Measurements from ENCODE around the gene FGGY.
"Not testable (repeated sequence)": the region's sequence is repeated elsewhere in the genome, so short reads cannot be mapped to it uniquely, and the experiment has no call there.

FGGY gene

DNA sequence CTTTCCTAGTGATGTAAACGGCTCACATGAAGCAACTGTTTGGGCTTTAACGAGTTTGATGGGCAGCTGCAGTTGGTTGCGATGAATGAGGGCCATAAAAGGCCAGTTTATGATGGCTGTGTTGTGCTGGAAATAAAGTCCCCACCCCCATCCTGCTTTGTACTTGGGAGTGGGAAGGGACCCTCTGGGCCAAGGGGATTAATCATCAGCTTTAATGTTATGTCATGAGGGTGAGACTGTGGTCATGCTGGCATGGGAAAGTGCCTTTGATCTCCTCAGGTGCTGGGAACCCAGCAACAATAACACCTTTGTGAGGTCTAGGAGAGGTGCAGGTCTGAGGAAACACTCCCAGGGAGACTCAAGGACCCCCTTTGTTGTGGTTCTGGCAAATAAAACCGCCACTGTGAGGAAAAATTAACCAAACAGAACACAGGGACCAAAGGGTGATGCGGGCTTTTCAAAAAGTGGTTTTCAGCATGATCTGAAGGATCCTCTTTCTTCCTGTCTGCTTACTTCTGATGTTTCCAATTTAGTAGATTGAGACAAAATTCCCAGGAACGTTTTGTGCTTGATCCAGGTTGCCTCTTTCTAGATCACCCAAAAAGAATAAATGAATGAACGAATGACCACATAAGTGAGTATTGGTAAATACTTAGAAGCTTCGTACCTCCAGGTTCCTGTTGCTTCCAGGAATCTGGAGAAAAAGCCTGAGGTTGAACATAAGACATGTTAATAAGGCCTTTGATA lies 260.1 kb downstream of the FGGY start:
- DNase-seq, result no peak

DNA sequence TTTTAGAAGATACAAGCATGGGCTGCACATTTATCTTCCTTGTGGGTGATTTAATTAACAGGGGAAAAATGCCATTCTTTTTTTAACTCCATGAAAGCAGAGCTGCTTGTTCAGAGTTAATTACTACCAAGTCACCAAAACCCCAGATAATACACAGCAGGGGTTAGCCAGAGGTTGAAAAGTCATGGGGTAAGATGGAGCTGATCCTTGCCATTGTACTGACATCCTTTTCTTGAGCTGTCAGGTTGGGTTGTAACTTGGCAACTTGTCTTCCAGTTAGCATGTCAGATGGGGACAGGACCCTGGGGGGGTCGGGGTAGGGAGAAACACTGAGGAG lies 260.6 kb downstream of the FGGY start:
- DNase-seq, result no peak

DNA sequence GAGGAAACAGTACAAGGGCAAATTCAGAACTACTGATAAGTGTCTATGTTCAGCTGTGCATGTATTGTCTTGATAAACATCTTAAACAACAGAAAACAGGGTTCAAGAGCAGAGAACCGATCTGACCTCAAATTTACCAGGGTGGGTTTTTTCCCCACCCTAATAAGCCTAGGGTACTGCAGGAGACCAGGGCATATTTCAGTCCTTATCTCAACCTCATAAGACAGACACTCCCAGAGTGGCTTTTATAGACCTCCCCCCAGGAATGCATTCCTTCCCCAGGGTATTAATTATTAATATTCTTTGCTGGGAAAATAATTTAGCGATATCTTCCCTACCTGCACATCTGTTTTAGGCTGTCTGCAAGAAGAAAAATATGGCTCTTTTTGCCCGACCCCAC lies 261.7 kb downstream of the FGGY start:
- not testable (repeated sequence) for DNase-seq

DNA sequence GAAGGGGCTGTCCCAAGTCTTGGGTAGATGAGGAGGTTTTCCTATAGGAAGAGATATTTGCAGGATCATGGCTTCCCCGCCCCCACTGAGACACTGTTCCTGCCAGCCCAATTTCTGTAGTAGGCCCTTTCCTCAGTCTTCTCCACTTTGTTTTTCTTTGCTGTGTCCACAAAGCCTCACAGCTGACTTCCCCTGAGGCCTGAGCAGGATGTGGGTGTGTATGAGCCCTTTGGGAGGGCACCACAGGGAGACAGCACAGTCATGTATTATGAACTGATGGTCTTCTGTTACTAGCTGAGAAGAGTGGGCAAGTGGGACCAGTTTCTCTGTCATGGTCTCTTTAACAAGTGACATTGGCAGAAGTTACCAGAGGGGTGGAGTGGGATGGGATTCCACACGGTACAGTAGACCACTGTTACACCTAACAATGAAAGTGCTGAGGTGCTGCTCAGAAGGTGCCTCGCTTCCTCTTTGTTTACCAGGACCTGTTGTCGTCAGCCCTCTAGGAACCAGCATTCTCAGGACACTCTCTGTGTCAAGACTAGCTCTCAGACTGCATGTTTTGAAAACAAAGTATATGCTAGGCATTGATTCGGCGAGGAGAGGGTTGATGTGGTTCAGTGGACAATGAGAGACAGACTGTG lies 264.0 kb downstream of the FGGY start:
- no peak for DNase-seq

DNA sequence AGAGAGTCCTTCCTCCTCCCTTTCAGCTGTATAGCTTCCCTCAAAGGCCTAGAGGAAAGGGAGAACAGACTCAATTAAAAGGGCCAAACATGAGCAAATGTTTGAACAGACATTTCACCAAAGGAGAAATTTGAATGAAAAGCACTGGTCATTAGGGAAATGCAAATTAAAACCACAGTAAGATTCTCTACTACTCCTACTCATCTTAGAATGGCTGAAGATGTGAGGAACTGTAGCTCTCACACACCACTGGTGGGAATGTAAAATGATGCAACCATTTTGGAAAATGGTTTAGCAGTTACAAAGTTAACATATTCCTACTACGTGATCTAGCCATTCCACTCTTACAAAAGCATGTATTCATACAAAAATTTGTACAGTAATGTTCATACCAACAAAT lies 264.9 kb downstream of the FGGY start:
- no peak for DNase-seq

DNA sequence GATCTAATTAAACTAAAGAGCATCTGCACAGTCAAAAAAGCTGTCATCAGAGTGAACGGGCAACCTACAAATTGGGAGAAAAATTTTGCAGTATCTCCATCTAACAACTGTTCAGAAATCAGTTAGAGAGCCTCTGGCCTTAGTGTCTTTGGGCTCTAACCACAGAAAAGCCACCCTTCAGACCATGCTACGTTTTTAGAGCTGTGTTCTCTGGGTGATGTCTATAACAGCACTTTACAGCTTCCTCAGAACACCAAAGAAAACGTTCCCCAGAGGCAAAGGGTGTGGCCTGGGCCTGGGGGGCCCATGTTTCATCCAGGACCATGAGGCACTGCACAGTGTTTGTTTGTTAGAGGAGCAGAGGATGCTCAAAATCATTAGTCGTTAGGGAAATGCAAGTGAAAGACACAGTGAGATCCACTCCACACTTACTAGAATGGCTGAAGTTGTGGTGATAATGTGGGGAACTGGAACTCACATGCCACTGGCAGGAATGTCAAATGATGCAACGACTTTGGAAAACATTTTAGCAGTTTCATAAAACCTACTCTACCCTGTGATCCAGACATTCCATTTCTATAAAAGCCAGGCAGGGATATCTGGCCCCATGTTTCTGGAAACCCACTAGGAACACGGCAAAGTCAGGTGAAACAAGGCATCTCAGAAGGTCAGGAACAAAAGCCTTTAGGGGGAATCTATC lies 267.4 kb downstream of the FGGY start:
- no peak for DNase-seq

DNA sequence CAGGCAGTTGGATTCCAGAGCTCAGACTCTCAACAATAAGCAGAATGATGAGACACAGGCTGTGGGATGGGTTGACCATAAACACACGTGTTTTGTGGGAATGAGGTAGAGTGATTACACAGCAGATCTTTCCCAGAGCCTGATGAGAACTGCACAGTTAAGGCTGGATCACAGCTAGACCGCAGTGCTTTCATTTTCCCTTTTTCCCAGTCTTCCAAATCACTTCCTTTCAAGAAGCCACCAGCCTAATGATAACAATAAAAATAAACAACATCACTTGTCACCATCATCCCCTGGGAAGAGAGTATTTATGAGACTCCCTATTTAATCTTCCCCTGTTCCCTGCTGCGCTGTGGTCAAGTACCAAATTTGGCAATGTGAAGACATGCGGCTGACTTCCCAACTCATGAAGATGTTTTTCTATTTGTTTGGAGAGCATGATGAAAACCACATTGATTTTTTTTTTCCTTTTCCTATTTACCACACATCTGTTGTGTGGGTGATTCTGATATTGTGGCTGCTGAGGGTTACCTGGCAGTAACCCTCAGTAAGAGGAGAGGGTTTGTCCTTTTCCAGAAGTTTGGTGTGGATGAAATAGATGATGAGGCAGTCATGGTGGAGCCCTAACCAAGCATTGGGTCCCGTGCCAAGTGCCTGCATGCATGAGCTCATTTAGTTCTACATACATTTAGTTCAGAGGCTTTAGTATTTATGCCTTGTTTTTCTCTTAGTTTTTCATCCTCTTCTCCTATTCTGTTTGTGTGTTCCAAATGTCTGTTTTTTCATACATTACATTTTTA lies 268.9 kb downstream of the FGGY start:
- no peak for DNase-seq

DNA sequence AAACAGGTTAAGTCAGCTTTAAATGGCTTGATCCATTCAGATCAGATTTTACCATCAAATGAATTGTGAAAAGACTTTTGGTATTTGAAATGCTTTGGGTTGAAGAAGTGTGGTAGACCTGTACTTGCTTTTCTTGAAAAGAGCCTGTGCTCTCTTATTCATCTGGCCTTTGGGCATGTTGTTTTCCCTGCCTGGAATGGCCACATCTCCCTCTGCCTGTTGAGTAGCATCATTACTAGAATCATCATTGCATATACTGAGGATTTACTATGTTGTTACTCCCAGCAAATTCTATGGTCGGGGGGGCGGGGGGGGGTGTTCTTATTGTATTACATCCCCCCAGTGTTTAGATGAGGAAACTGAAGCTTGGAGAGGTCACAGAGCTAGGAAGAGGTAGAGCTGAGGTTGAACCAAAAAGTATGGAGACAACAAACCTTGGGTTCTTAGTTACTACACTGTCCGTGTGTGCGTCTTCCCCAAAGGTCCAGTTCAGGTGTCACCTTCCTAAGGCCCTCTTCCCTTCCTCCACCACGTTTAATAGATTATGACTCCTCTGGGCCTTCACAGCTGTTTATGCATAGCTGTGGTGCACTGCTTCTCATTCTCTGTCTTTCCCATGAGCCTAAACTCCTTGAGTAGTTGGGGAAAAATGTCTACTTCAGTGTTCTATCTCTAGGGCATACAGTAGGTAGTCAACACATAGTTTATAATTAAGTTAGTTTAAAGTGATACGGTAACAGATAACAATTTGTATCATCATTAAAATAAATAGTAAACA lies 271.5 kb downstream of the FGGY start:
- DNase-seq, result no peak

DNA sequence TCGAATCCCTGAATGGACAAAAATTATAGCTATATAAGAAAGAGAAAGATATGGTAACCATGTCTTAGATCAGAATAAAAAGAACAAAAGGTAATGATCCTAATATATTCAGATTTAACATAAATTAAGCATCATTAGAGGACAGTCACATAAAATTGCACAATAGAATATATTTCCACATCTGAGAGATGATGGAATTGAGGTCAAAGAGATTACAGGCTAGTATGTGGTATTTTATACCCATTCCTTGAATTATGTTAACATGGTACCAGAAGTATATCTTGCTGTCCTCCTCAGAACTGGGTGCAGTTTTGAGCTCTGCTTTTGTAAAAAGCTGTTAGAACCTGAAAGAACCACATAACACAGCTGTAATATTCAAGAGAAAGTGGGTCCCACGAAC lies 272.3 kb downstream of the FGGY start:
- DNase-seq, result no peak

DNA sequence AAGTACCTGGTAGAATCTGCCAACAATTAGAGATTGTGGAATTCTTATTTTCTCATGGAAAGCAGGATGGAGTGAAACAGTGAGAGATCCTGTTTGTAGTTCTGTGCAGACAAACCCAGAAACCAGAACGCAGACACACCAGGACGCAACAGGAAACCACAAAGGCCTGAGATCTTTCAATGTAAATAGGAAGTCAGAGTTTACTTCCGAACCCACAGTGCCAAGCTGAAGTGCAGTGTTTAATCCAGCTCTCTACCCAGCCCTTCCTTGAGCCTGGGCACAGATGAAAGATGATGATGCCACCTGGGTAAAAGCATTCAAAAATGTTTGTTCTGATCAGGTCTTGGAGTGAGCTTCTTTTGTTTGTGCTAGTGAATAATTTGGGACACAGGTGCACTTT lies 273.6 kb downstream of the FGGY start:
- no peak for DNase-seq

DNA sequence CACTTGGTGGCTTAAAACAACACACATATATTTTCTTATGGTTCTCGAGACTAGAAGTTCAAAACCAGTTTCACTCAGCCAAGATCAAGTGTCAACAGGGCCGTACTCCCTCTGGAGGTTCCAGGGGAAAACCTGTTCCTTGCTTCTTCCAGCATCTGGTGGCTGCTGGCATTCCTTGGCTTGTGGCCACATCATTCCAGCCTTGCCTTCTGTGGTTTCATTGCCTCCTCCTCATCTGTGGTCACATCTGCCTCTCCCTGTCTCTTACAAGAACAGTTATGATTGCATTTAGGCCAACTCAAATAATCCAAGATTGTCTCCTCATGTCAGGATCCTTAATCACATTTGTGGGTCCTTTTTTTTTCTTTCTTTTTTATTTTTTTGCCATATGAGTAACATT lies 277.2 kb downstream of the FGGY start:
- DNase-seq, result no peak

DNA sequence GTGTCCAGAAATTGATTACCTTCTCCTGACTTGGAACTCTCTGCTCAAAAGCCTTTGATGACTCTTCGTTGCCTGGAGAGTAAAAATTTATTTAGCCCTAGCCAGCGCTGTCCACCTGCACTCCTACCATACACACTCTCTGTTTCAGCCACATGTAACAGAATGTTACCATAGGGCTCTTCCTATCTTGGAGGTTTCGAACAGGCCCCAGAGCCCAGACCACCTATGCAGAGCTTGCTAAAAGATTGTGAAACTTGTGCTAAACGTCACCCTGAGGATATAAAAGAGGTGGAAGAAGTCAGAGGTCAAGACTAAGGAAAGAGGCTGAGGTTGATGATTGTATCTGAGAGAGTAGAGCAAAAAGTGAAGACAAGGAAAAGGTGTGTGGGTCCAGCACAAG lies 280.9 kb downstream of the FGGY start:
- no peak for DNase-seq

DNA sequence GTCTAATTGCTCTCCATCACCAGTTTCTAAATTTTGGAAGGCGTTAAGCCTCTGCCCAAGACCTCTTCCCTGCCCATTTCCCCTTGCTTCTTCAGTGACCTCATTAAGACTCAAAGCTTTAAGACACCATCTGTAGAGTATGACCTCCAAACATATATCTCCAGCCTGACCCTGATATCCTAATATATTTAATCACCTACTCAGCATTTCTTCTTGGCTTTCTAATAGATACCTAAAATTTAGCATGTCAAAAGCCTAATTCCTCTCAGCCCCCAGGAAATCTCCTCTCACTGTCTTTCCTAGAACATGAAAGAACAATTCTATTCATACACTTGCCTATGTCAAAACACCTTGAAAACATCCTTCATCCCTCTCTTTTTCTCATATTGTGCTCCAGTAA lies 282.3 kb downstream of the FGGY start:
- DNase-seq, result no peak

DNA sequence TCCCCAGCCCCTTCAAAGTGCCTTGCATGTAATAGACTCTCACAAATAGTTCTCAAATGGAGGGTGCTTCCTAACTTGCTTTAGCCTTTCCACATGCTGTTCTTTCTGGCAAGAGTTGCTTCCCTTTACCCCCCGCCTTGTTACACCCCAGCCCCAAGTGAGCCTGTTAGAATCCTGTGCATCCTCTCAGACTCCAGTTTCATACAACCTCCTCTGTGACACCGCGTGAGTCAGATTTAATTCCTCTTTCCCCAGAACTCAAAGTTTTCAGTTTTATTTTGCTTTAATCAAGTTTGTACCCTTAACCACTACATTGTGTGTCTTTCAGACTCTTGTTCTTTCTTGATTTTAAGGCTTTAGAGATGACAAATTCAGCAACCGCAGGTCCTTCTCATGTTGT lies 283.4 kb downstream of the FGGY start:
- no peak for DNase-seq

DNA sequence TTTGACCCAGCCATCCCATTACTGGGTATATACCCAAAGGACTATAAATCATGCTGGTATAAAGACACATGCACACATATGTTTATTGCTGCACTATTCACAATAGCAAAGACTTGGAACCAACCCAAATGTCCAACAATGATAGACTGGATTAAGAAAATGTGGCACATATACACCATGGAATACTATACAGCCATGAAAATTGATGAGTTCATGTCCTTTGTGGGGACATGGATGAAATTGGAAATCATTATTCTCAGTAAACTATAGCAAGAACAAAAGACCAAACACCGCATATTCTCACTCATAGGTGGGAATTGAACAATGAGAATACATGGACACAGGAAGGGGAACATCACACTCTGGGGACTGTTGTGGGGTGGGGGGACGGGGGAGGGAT lies 295.5 kb downstream of the FGGY start:
- DNase-seq, result not testable (repeated sequence)

DNA sequence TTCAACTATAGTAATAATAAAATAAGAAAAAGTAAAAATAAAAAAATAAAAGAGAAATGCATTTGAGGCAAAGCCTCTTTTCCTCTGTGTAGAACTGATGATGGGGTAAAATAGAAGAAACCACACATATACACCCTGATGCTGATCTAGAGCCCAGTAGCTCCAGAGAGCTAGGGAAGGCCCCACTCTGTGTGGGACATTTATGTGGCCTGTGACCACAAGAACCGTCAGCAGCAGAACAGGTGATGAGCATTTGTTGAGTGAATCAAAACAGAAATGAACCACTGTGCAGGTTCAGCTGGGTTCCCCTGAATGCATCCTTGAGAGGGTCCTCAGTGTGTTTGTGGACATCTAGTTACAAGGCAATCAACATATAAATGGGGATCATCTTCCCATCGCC lies 296.0 kb downstream of the FGGY start:
- DNase-seq, result no peak

DNA sequence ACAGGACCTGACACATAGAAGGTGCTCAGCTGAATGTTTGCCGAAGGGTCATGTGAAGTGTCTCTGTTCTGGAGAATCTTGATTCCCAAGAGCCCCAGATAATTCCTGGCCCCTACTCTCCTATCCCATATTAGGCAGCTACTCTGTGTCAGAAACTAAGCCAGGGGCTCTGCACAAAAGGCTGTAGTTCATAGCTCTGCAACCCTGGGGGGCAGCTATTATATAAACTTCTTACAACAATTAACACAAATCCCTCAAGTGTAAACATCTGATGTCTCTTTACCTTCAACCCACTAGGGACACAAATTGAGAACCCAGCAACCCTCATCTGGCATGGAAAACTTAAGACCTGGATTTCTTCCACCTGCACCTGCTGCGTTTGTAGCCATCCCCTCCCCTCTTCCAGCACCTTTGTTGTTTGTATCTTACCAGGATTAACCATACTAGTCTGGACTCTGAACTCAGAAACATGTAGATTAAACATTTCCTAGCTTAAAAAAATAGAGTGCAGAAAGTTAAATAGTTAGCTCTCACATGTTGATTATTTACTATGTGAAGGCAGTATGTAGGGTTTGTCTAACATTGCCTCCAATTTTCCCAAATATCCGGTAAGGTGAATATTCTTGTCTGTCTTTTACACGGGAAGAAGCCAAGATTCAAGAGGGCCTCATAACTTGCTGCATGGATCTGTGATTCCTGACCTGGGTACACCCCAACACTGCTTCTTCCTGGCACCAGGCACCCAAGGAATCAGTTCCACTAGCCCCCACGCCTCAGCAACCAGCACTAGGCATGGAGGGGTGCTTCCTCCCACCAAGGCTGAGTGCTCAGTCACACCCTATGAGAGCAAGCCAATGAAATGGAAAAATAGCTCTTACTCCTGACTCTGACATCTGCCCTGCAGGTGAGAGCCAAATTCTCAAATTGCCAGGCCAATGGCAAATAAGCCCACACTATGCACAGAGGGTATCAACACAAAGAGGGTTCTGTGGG lies 297.2 kb downstream of the FGGY start:
- DNase-seq, result no peak

DNA sequence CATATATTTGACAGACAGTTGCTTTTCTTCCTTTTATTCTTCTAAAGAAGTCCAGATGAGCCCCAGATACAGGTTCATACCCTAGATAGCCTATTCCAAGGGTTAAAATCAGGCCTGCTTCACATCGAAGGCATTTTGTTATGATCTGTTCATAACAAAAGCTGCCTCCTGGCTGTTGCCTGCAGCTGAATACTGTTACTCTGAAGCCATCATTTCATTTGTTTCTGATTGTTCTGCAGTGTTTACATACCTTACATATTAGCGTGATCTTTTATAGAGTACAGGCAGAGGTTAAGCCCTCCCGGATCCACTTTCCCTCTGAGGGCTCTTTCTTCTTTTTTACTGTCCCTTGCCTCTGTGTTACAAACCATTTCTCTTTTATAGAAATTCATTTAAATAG lies 298.9 kb downstream of the FGGY start:
- DNase-seq, result no peak

DNA sequence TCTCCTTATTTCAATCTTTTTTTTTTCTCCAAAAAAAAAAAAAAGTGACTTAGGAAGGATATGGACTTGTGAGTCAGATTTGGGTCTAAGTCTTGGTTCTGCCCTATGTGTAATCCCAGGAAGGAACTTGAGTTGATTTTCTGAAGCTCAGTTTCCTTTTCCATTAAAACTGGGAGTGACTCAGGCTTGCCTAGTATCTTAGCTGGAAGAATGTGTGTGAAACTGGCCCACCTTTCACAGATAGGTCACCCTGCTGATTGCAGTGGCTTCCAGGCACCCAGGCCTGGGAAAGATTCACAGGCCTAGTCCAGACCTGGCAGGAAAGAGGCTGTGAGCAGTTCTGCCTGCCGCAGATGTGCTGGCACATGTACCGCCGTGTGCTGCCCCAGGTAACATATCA lies 299.5 kb downstream of the FGGY start:
- no peak for DNase-seq

DNA sequence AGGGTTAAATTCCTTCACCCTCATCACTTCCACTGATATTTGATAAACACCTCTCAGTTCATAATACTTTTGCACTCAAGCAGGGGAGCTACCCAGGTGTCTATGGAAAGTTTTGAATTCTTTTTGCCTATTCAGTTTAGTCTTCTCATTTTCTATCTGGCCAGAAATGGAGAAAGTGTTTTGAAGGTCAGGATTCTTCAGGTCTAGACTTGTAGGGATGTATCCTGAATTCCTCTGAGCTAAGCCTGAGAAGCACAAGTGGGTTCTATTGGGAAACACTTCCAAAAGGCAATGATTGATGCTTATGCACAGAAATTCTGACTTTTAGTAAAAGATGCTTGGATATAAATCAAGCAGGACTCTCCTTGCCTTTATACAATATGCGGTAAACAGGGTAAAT lies 300.1 kb downstream of the FGGY start:
- no peak for DNase-seq

DNA sequence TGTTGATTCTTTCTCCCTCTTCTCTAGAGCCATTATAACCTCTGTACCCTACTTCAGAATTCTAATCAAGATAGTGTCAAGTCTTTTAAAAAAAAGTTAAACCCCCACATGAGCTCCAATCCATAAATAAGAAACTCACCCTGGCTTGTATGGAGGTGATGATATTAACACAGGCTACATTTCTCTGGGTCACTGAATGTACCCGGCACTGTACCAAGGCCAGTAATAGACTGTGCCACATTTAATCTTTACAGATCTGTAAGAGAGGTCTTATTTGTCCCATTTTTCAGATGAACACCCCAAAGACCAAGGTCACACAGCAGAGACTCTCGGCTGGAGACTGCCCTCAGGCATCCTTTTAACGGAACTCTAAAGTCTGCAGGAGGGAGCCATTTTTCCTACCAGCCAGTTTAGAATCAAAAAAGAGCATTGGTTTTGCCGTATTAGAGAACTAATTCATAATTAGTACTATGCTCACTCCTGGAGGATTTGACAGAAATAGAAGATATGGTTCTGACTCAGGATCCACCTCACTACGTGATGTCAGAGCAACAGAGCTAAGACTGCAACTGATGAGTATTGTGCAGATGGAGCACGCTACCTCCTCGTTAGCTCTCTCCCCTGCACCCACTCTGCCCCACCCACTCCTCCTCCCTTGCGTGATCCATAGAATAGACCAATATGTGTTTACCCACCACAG lies 300.7 kb downstream of the FGGY start:
- DNase-seq, result no peak

Data from DMS79 treated with DMSO at 0.1 percent for 48 hours (cell line).